GM23248 (cell line): ENCODE data around the gene IFT52. TPM values are rescaled to one million over a fixed set of nuclear protein-coding genes. Genes with fewer than 3 reads are reported as not detected.

Experiments used
- DNase-seq: peaks from one replicate; pipeline ENCODE4 v3.0.0-alpha.2; 2015
- H2AFZ ChIP-seq: fragments of 200-600 bp; sonication (generic); 2 replicates; pipeline ENCODE4 v1.6.1; 2016; ENCODE audit warnings: antibody characterized with exemption
- H3F3A ChIP-seq: fragments of 200-600 bp; sonication (generic); 2 replicates; pipeline ENCODE4 v1.6.1; 2016; ENCODE audit warnings: mild to moderate bottlenecking, antibody characterized with exemption, mixed run types; ENCODE audit not compliant: insufficient read depth
- H3K27ac ChIP-seq: fragments of 200-600 bp; sonication (generic); 2 replicates; pipeline ENCODE4 v1.5.1; 2016; ENCODE audit warnings: mild to moderate bottlenecking
- H3K27me3 ChIP-seq: fragments of 200-600 bp; sonication (generic); replicated peaks from 2 replicates; pipeline ENCODE4 v1.6.1; 2016; ENCODE audit warnings: mild to moderate bottlenecking; ENCODE audit not compliant: insufficient read depth
- H3K36me3 ChIP-seq: fragments of 200-600 bp; sonication (generic); 2 replicates; pipeline ENCODE4 v1.6.1; 2016; ENCODE audit warnings: low read depth, mild to moderate bottlenecking
- H3K4me1 ChIP-seq: fragments of 200-600 bp; sonication (generic); 2 replicates; pipeline ENCODE4 v1.6.1; 2016; ENCODE audit warnings: mild to moderate bottlenecking; ENCODE audit not compliant: insufficient read depth
- H3K4me2 ChIP-seq: fragments of 200-600 bp; sonication (generic); one replicate; pipeline ENCODE4 v1.6.1; 2016; ENCODE audit warnings: mild to moderate bottlenecking; ENCODE audit not compliant: unreplicated experiment
- H3K4me3 ChIP-seq: fragments of 200-600 bp; sonication (generic); 2 replicates; pipeline ENCODE4 v1.5.1; 2016; ENCODE audit warnings: mild to moderate bottlenecking
- H3K79me2 ChIP-seq: fragments of 200-600 bp; sonication (generic); 2 replicates; pipeline ENCODE4 v1.6.1; 2016; ENCODE audit warnings: mild to moderate bottlenecking; ENCODE audit not compliant: insufficient read depth
- H3K9ac ChIP-seq: fragments of 200-600 bp; sonication (generic); 2 replicates; pipeline ENCODE4 v1.6.1; 2016; ENCODE audit warnings: mild to moderate bottlenecking
- H3K9me2 ChIP-seq: fragments of 200-600 bp; sonication (generic); 2 replicates; pipeline ENCODE4 v1.6.1; 2016; ENCODE audit warnings: mixed run types, mild to moderate bottlenecking, moderate library complexity; ENCODE audit not compliant: insufficient read depth
- H3K9me3 ChIP-seq: fragments of 200-600 bp; sonication (generic); one replicate; pipeline ENCODE4 v1.6.1; 2017; ENCODE audit warnings: low read depth
- H4K20me1 ChIP-seq: fragments of 200-600 bp; sonication (generic); 2 replicates; pipeline ENCODE4 v1.6.0; 2016; ENCODE audit not compliant: insufficient read depth
- EZH2 ChIP-seq: fragments of 200-600 bp; sonication (generic); IDR thresholded peaks from 2 replicates; pipeline ENCODE4 v1.6.1; 2018; ENCODE audit warnings: antibody characterized with exemption, mild to moderate bottlenecking; ENCODE audit not compliant: insufficient read depth, poor library complexity, severe bottlenecking
- EZH2phosphoT487 ChIP-seq: fragments of 200-600 bp; sonication (generic); IDR thresholded peaks from 2 replicates; pipeline ENCODE4 v1.6.1; 2018; ENCODE audit warnings: antibody characterized with exemption, moderate library complexity, mild to moderate bottlenecking, low read depth; ENCODE audit not compliant: insufficient read depth
- WGBS, 2 experiments: methylation state at CpG; one replicate each; pipeline ENCODE4 v1.1.6; 2015 to 2017; ENCODE audit warnings: low lambda C conversion rate in 2 of 2, low coverage in 1 of 2; ENCODE audit errors: missing lambda C conversion rate in 2 of 2; 5-methylcytosine and 5-hydroxymethylcytosine counted together
- in situ Hi-C: fragments of 300-500 bp; cut with MboI; formaldehyde crosslinking; loops from 2 replicates; pipeline ENCODE4 v1.15.0; 2020
- polyA plus RNA-seq: library from polyadenylated mRNA; unstranded; fragments of >200 nt; fragmentation: Nextera tagmentation; extraction: Ambion mirVana; gene quantifications from 2 replicates; pipeline ENCODE4 v1.2.1, GENCODE V29; 2016
- total RNA-seq: library from RNA; depleted of rRNA; stranded (reverse); fragments of >200 nt; shearing (Covaris generic); gene quantifications from 2 replicates; pipeline ENCODE4 v1.2.3, GENCODE V29; 2014

Gene IFT52
- total and polyA plus RNA-seq, 2 experiments from 2014 or later, result 40.2 to 51.7 TPM

GRCh38 chr20:43543138-43543537 lies 47.6 kb upstream of the IFT52 start:
- Histone ChIP-seq H3K4me1 (peaks cover 7% of the 10 kb centered on the region), H3K9ac (no peak overlapping the region), H2AFZ (no peak overlapping the region), H3K36me3 (no peaks in the 10 kb centered on the region), H3K9me3 (no peaks in the 10 kb centered on the region), H3F3A (no peaks in the 10 kb centered on the region), H3K27me3 (no peaks in the 10 kb centered on the region), H3K4me2 (no peak overlapping the region), H3K27ac (no peak overlapping the region), H3K9me2 (no peaks in the 10 kb centered on the region), H3K4me3 (no peak overlapping the region), H3K79me2 (no peaks in the 10 kb centered on the region), H4K20me1 (no peaks in the 10 kb centered on the region)
- no peak for DNase-seq
- in situ Hi-C loops, result no loop called here
- TF ChIP-seq EZH2phosphoT487 (no peak), EZH2 (no peak)
- 75 to 76% methylated on average over 5 of the region's 5 CpGs for WGBS, 2 experiments

GRCh38 chr20:43544501-43544900 lies 46.2 kb upstream of the IFT52 start:
- in situ Hi-C loops, result no loop called here
- H3K79me2 ChIP-seq, result no peaks in the 10 kb centered on the region
- H3F3A ChIP-seq, result no peaks in the 10 kb centered on the region
- no peak overlapping the region for H3K27ac ChIP-seq
- H3K4me2 ChIP-seq, result no peak overlapping the region
- H3K4me3 ChIP-seq, result no peak overlapping the region
- WGBS, 2 experiments, result 86 to 92% methylated on average over 8 to 9 of the region's 9 CpGs
- no peaks in the 10 kb centered on the region for H3K27me3 ChIP-seq
- H3K9ac ChIP-seq, result no peak overlapping the region
- peaks cover 7% of the 10 kb centered on the region for H3K4me1 ChIP-seq
- no peak overlapping the region for H2AFZ ChIP-seq
- no peak for TF ChIP-seq EZH2phosphoT487
- no peak for TF ChIP-seq EZH2
- H3K9me2 ChIP-seq, result no peaks in the 10 kb centered on the region
- H3K36me3 ChIP-seq, result no peaks in the 10 kb centered on the region
- H4K20me1 ChIP-seq, result no peaks in the 10 kb centered on the region
- no peak for DNase-seq
- H3K9me3 ChIP-seq, result no peaks in the 10 kb centered on the region

DNA sequence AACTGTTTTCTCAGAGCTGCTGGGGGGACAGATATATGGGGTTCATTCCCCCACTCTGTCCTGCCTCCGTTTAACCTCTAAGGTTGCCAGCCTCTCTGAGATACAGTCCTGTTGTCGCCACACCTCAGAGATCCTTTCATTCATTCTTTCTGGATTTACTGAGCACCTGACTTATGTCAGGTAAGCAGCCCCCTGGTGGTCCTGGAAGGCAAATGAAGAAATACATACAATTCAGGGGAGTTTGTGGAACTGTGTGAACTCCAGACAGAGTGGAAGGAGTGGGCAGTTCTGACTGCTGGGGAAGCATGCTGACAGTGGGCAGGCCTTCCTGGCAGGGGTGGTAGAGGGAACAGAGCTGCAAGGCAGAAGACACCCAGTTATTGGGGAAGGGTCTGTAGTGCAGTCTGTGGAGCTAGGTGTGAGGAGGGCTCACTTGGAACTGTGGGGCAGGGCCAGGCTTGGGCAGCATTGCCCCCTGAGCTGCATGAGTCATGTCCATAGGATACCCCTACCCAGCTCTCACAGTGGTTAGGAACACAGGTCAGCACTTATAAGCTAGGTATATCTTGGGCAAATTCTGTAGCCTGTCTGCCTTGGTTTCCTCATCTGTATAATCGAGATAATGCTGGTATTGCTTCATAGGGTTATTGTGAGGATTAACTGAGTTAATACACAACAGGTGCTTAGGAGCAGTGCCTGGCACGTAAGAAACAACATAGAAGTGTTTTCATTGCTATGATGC lies 44.7 kb upstream of the IFT52 start:
- H4K20me1 ChIP-seq, result no peaks in the 10 kb centered on the region
- no peak for DNase-seq
- H3K79me2 ChIP-seq, result no peaks in the 10 kb centered on the region
- in situ Hi-C loops, result no loop called here
- H3K27ac ChIP-seq, result no peak overlapping the region
- H3K4me1 ChIP-seq, result peaks cover 6% of the 10 kb centered on the region
- H3K4me2 ChIP-seq, result no peak overlapping the region
- H3K9me2 ChIP-seq, result no peaks in the 10 kb centered on the region
- H3K27me3 ChIP-seq, result no peaks in the 10 kb centered on the region
- TF ChIP-seq EZH2, result no peak
- TF ChIP-seq EZH2phosphoT487, result no peak
- H3K9ac ChIP-seq, result no peak overlapping the region
- H3K4me3 ChIP-seq, result no peak overlapping the region
- H3K36me3 ChIP-seq, result no peaks in the 10 kb centered on the region
- no peak overlapping the region for H2AFZ ChIP-seq
- H3F3A ChIP-seq, result no peaks in the 10 kb centered on the region
- 40 to 49% methylated on average over 4 of the region's 4 CpGs for WGBS, 2 experiments
- H3K9me3 ChIP-seq, result no peaks in the 10 kb centered on the region

DNA sequence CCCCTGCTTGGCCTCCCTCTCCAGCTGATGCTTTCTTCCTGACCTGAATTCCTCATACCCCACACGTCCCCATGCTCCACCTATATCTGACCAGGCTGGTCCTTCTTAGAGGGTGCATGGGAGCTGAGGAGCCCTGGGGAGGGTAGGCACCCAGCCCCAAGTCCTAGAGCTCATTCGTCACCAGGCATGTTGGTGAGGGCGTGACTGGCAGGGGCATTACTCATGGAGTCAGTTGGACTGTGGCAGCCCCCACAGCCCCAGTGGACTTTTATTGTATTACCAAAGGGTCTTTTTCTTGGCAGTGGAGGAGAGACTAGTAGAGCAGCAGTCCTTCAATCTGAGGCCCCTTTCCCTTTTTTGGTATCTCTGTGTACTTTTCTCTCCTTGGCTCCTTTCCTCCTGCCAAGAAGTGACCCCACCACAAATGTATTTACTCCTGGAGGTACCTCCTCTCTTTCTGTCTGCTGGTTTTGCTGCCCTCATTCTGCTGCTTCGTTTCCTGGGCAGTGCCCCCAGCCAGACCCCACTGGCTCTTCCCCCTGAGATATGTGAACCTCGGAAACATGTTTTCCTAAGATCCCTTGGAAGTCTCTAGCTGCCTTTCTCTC lies 42.4 kb upstream of the IFT52 start:
- DNase-seq, result no peak
- Histone ChIP-seq H3F3A (no peaks in the 10 kb centered on the region), H3K4me3 (no peak overlapping the region), H3K79me2 (no peaks in the 10 kb centered on the region), H3K9ac (no peak overlapping the region), H4K20me1 (no peaks in the 10 kb centered on the region), H3K9me2 (no peaks in the 10 kb centered on the region), H3K9me3 (no peaks in the 10 kb centered on the region), H3K4me2 (no peak overlapping the region), H3K4me1 (no peaks in the 10 kb centered on the region), H3K27ac (no peak overlapping the region), H3K27me3 (no peaks in the 10 kb centered on the region), H2AFZ (no peak overlapping the region), H3K36me3 (no peaks in the 10 kb centered on the region)
- TF ChIP-seq EZH2phosphoT487 (no peak), EZH2 (no peak)
- in situ Hi-C loops, result no loop called here
- 36 to 39% methylated on average over 5 of the region's 5 CpGs for WGBS, 2 experiments
